Upper lobe of left lung (tissue), 4 donors: ENCODE results near the gene ATP11A.

Experiments
- POLR2A ChIP-seq, 4 donors: fragments of 450-650 bp; IDR thresholded peaks; one replicate each; pipeline ENCODE4 v1.5.1; 2016 to 2017; ENCODE audit warnings: antibody characterized with exemption in 4 of 4, mild to moderate bottlenecking in 2 of 4
- TF ChIP-seq, protein P1 (sequence below), 6 experiments: fragments of 450-650 bp in 4 of 6; fragments of 200-600 bp in 2 of 6; sonication (generic) in 2 of 6; IDR thresholded peaks; one replicate each; pipeline ENCODE4 v1.5.1; 2016 to 2019; ENCODE audit warnings: antibody characterized with exemption in 6 of 6

DNA sequence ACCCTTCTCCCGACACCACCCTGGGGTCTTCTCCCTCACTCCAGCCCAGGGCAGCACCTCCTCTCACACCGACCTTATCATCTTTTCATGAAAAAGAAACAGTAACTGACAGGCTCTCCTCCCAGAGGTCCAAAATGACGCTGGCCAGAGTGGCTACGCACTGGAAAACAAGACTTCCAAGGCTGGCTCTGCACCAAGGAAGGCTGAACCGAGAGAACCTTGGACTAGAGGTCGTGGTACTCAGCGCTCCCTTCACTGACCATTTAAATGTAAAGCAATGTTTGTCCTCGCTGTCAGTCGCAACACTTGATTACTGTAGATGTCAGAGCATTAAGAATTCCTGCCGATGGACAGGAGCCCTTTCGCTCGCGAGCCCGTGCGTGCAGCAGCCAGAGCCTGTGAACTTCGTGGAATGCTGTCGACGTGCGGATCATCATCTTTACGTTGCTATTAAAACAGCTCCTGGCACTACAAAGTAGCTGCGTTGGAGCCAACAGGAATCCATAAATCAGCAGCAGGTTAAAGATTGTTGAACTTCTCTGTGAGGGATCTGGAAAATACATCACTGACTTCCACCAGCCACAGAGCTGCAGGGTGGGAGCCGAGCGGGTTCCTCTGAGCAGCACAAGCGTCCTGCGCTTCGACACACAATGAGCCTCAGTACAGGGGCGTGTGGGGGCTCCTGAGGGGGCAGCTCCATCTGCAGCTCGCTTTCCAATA, 153.7 kb downstream of the ATP11A start:
- no peak for TF ChIP-seq POLR2A (IDR thresholded peaks at IDR 0.05)
- TF ChIP-seq, protein P1, sequence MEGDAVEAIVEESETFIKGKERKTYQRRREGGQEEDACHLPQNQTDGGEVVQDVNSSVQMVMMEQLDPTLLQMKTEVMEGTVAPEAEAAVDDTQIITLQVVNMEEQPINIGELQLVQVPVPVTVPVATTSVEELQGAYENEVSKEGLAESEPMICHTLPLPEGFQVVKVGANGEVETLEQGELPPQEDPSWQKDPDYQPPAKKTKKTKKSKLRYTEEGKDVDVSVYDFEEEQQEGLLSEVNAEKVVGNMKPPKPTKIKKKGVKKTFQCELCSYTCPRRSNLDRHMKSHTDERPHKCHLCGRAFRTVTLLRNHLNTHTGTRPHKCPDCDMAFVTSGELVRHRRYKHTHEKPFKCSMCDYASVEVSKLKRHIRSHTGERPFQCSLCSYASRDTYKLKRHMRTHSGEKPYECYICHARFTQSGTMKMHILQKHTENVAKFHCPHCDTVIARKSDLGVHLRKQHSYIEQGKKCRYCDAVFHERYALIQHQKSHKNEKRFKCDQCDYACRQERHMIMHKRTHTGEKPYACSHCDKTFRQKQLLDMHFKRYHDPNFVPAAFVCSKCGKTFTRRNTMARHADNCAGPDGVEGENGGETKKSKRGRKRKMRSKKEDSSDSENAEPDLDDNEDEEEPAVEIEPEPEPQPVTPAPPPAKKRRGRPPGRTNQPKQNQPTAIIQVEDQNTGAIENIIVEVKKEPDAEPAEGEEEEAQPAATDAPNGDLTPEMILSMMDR (IDR thresholded peaks at IDR 0.05) = no peak
